ACC112 (cell line): Measurements from ENCODE around the gene SYTL3.

Experiments used
- H2AFZ ChIP-seq: fragments of 200-600 bp; sonication (generic); one replicate; pipeline ENCODE4 v1.6.0; 2017; ENCODE audit warnings: antibody characterized with exemption, low read length; ENCODE audit not compliant: unreplicated experiment
- H3K27ac ChIP-seq: fragments of 200-600 bp; sonication (generic); 2 replicates; pipeline ENCODE4 v1.5.1; 2014; ENCODE audit warnings: low read depth, mild to moderate bottlenecking, antibody characterized with exemption, low read length, moderate library complexity
- H3K27me3 ChIP-seq: fragments of 200-600 bp; sonication (generic); 2 replicates; pipeline ENCODE4 v1.6.1; 2014; ENCODE audit warnings: mild to moderate bottlenecking, antibody characterized with exemption, low read length, moderate library complexity, mixed read lengths; ENCODE audit not compliant: insufficient read depth
- H3K36me3 ChIP-seq: fragments of 200-600 bp; sonication (generic); 2 replicates; pipeline ENCODE4 v1.6.1; 2016; ENCODE audit warnings: mild to moderate bottlenecking, antibody characterized with exemption, low read length, moderate library complexity, mixed read lengths; ENCODE audit not compliant: insufficient read depth
- H3K4me1 ChIP-seq: fragments of 200-600 bp; sonication (generic); one replicate; pipeline ENCODE4 v1.6.1; 2016; ENCODE audit warnings: low read length, mixed read lengths; ENCODE audit not compliant: insufficient read depth, unreplicated experiment, control insufficient read depth
- H3K4me3 ChIP-seq: fragments of 200-600 bp; sonication (generic); 2 replicates; pipeline ENCODE4 v1.5.1; 2014; ENCODE audit warnings: mild to moderate bottlenecking, low read depth, low read length
- H3K79me2 ChIP-seq: fragments of 200-600 bp; sonication (generic); one replicate; pipeline ENCODE4 v1.6.0; 2016; ENCODE audit warnings: low read length; ENCODE audit not compliant: control insufficient read depth, unreplicated experiment, insufficient read depth

SYTL3 gene

DNA sequence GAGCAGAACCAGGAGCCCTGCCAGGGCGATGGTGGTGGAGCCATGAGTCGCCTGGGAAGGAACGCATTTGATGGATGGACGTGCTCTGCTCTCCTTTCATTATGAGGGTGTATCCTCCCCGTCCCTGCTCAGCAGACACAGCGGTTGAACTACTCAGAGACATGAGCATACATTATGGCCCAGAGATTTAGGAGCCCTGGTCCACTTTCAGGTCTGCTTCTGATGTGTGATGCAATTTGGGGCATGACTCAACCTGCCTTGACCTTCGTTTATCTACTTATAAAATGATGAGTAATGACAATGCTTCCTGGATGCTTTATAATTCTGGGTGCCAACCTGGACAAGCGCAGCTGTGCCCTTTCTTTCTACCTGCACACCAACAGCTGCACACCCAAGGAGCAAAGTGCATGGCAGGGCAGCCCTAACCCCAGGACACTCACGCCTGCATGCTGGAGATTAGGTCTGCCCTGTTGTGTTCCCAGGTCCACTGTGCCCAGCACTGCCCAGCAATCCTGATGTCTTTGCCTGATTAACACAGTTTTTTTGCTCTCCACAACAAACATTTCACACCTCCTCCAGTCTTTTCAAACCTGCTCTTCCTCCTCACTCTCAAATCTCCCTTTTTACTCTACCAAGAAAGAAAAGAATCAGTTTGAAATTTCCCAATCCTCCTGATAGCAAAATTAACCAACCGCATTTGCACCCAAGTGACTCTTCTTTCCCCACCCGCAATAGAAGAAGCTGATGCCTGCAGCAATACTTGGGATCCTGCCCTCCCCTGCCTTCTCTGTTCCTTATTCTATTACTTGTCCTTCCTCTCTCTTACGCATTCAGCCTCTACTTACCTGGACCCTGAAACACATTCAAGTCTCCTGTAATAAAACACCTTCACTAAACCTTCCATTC lies 88.1 kb downstream of the SYTL3 start:
- Histone ChIP-seq H3K4me3 (no peak overlapping the region), H3K79me2 (no peaks in the 10 kb centered on the region), H3K27ac (no peak overlapping the region), H3K36me3 (no peaks in the 10 kb centered on the region), H3K4me1 (peaks cover 11% of the 10 kb centered on the region), H3K27me3 (no peaks in the 10 kb centered on the region), H2AFZ (no peak overlapping the region)

DNA sequence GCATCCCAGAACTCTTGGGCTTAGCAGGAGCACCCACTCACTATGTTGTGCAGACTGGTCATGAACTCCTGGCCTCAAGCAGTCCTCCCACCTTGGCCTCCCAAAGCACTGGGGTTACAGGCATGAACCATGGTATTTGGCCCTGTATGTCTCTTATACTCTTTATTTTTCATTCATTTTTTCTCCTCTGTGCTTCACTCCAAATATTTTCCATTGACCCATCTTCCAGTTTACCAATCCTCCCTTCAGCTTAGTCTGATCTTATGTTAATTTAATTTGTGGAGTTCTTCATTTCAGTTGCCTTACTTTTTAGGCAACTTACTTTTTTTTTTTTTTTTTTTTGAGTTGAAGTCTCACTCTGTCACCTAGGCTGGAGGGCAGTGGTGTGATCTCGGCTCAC lies 89.8 kb downstream of the SYTL3 start:
- H3K36me3 ChIP-seq, result no peaks in the 10 kb centered on the region
- no peak overlapping the region for H3K27ac ChIP-seq
- H3K4me3 ChIP-seq, result no peak overlapping the region
- H2AFZ ChIP-seq, result no peak overlapping the region
- H3K79me2 ChIP-seq, result no peaks in the 10 kb centered on the region
- peaks cover 11% of the 10 kb centered on the region for H3K4me1 ChIP-seq
- H3K27me3 ChIP-seq, result no peaks in the 10 kb centered on the region

DNA sequence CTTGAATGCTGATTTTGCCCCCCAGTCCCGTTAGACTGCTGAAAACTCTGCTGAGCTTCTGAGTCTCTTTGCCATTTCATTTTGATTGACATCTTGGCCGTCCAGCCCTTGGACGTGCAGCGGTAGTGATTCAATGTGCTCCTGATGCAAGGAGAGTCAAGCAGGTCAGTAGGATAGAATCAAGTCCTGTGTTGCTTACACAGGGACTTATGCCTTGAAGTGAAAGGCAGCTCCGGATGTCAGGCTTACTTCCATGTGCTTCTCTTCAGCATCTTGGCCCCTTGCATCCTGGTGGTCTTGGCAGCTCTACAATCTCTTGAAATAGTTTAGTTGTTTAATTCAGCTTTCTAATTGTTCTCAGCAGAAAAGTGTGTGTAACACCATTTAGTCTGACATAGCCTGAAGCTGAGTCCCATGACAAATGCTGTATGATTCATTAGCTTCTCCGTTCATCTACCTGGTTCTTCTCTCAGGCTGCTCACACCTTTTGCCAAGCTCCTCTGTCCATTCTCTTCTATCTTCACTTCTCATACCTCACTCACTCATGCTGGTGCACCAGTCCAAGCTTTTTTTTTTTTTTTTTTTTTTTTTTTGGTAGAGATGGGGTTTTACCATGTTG lies 93.3 kb downstream of the SYTL3 start:
- Histone ChIP-seq H3K79me2 (no peaks in the 10 kb centered on the region), H2AFZ (no peak overlapping the region), H3K27ac (no peak overlapping the region), H3K4me1 (peaks cover 2% of the 10 kb centered on the region), H3K4me3 (no peak overlapping the region), H3K27me3 (no peaks in the 10 kb centered on the region), H3K36me3 (no peaks in the 10 kb centered on the region)

- no peaks in the 10 kb centered on the region for H3K79me2 ChIP-seq
- H3K36me3 ChIP-seq, result no peaks in the 10 kb centered on the region
- no peak overlapping the region for H3K27ac ChIP-seq
- H3K4me3 ChIP-seq, result no peak overlapping the region
- no peaks in the 10 kb centered on the region for H3K4me1 ChIP-seq
- no peak overlapping the region for H2AFZ ChIP-seq
- H3K27me3 ChIP-seq, result no peaks in the 10 kb centered on the region
These were observed 95.2 kb downstream of the SYTL3 start for GRCh38 chr6:158744986-158745430.

DNA sequence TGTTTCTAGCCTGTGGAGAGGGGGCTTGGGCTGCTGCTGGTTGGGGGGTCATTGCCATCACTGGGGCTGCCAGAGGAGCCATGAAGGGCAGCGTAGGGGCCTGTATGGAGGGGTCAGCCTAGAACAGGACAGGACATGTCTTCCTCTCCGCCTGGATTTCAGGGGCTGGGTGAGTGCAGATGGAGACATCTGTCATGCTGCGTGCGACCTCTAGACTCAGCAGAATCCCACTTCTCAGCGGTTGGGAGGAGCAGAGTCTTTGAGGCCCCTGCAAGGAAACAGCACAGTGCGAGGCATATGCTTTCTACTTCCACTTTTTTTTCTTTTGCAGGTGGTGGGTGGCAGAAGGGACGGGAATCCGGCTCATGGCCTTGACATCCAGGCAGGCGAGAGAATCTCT lies 101.4 kb downstream of the SYTL3 start:
- H3K4me3 ChIP-seq, result no peak overlapping the region
- no peaks in the 10 kb centered on the region for H3K27me3 ChIP-seq
- H3K79me2 ChIP-seq, result no peaks in the 10 kb centered on the region
- no peak overlapping the region for H2AFZ ChIP-seq
- H3K27ac ChIP-seq, result no peak overlapping the region
- H3K4me1 ChIP-seq, result no peaks in the 10 kb centered on the region
- no peaks in the 10 kb centered on the region for H3K36me3 ChIP-seq

DNA sequence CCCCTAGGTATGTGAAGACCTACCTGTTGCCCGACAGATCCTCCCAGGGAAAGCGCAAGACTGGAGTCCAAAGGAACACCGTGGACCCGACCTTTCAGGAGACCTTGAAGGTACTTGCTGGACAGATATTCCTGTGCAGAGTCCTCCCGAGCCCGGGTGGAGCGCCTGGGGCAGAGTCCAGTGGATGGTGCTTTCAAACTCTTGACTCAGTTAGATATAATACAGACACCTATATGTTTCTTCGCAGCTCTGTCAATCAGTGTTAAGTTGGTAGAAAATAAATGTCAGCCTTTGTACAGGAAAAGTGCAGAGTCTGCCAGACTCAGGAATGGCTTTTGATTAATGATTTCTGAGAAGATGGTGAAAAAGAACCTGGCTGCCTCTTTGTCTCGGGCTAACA lies 102.1 kb downstream of the SYTL3 start:
- no peak overlapping the region for H2AFZ ChIP-seq
- no peaks in the 10 kb centered on the region for H3K36me3 ChIP-seq
- H3K4me1 ChIP-seq, result no peaks in the 10 kb centered on the region
- H3K79me2 ChIP-seq, result no peaks in the 10 kb centered on the region
- no peaks in the 10 kb centered on the region for H3K27me3 ChIP-seq
- H3K4me3 ChIP-seq, result no peak overlapping the region
- no peak overlapping the region for H3K27ac ChIP-seq

DNA sequence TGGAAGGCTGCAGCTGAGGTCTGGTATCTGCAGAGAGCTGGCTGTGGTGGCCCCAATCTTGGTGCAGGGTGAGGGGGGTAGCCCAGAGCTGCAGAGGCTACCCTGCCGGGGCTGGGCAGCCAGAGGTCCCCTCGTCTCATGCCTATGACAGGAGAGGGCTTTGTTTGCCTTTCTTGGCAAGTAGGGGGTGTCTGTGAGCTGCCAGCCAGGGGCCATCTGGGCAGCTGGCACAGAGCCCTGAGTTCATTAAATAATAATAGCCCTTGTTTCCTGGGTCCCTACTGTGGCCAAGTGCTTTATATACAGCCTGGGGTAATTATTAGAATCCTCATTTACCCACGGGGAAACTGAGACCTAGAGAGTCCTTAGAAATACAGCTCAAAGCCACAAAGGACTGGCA lies 102.8 kb downstream of the SYTL3 start:
- H3K4me3 ChIP-seq, result no peak overlapping the region
- H3K27ac ChIP-seq, result no peak overlapping the region
- H3K27me3 ChIP-seq, result no peaks in the 10 kb centered on the region
- no peak overlapping the region for H2AFZ ChIP-seq
- H3K4me1 ChIP-seq, result no peaks in the 10 kb centered on the region
- no peaks in the 10 kb centered on the region for H3K36me3 ChIP-seq
- no peaks in the 10 kb centered on the region for H3K79me2 ChIP-seq

DNA sequence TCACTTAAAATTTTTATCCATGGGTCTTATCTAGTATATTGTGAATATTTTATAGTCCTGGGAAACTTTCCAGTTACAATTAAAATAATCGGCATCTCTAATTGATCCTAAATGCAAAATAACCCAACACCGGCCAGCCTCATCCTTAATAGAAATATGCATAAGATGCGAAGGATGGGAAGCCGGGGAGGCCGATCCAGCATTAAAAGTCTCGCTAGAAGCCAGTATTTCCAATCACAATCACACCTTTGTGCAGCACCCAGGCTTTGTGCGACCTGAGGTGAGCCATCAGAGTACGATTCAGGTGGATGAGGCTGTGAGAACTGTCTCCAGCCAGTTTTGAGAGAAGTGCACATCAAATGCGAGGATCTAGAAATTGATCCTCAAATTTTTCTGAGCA lies 104.0 kb downstream of the SYTL3 start:
- Histone ChIP-seq H3K79me2 (no peaks in the 10 kb centered on the region), H3K27me3 (no peaks in the 10 kb centered on the region), H3K36me3 (no peaks in the 10 kb centered on the region), H2AFZ (no peak overlapping the region), H3K4me3 (no peak overlapping the region), H3K27ac (no peak overlapping the region), H3K4me1 (no peaks in the 10 kb centered on the region)

DNA sequence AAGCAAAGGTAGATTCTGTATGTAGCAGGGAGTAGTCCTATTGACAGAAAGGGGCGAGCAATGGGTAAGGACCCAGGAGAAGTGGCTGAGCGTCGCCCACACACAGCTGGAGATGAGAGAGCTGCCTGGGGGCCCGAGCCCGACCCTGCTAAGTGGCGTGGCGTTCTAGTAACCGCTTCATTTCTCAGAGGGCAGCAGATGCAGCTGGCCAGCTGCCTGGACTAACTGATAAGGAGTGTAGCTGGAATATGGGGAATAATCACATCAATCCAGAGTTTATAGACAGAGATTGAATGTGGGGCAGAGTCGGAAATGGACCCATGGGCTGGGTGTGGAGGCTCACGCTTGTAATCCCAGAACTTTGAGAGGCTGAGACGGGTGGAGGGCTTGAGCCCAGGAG lies 104.9 kb downstream of the SYTL3 start:
- Histone ChIP-seq H3K4me3 (no peak overlapping the region), H3K27me3 (no peaks in the 10 kb centered on the region), H3K79me2 (no peaks in the 10 kb centered on the region), H2AFZ (no peak overlapping the region), H3K36me3 (no peaks in the 10 kb centered on the region), H3K4me1 (no peaks in the 10 kb centered on the region), H3K27ac (no peak overlapping the region)

DNA sequence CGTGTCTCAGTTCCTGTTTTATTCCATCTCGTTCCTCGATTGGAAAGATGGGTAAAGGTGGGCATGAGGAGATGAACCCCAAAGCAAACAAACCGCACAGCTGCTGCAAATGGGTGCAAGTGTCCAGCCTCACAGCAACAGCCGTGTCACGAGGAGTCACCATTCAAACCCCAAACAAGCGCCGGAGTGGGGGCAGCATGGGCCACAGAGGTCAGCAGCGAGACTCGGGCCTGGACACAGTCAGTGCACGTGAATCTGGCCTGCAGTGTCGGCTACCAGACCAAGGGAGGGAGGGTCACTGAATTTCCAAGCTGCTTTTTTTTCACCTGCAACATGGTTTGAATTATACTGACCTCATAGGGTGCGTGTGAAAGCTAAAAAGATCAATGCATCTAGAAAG lies 105.8 kb downstream of the SYTL3 start:
- H3K4me3 ChIP-seq, result no peak overlapping the region
- no peak overlapping the region for H3K27ac ChIP-seq
- H2AFZ ChIP-seq, result no peak overlapping the region
- no peaks in the 10 kb centered on the region for H3K36me3 ChIP-seq
- no peaks in the 10 kb centered on the region for H3K79me2 ChIP-seq
- H3K27me3 ChIP-seq, result no peaks in the 10 kb centered on the region
- H3K4me1 ChIP-seq, result no peaks in the 10 kb centered on the region

DNA sequence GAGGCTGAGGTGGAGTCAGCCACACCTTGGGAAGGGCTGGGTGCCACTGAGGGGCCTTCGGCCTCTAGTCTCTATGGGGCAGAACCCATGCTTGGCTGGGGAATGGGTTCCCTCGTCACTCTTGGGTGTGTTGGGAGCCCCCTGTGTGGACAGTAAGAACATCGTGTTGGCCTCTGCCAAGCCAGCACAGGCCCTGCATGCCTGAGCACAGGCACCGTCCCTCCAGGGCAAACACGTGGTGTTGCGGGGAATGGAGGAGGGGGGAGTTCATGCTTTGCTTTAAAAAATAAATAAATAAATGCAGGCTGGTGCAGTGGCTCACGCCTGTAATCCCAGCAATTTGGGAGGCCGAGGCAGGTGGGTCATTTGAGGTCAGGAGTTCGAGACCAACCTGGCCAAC lies 106.3 kb downstream of the SYTL3 start:
- Histone ChIP-seq H2AFZ (no peak overlapping the region), H3K79me2 (no peaks in the 10 kb centered on the region), H3K4me1 (no peaks in the 10 kb centered on the region), H3K36me3 (no peaks in the 10 kb centered on the region), H3K4me3 (no peak overlapping the region), H3K27ac (no peak overlapping the region), H3K27me3 (no peaks in the 10 kb centered on the region)
